Measurements from ENCODE around the gene POP5. TPM values are rescaled to one million over a fixed set of nuclear protein-coding genes. Genes with fewer than 3 reads are reported as not detected.
A peak's percentile ranks its signal among the peaks of the same experiment; 100 is the strongest.
"Not testable (repeated sequence)": the region's sequence is repeated elsewhere in the genome, so short reads cannot be mapped to it uniquely, and the experiment has no call there.

The POP5 gene
- total RNA-seq, 4 donors from 2014 or later: 15.6 to 28.1 (median 22.6) TPM

- Histone ChIP-seq H3K36me3 (no peaks in the 10 kb centered on the region), H3K4me1 (peaks cover 0 to 4% (median 0%) of the 10 kb centered on the region in 3 donors), H3K27ac (peak overlapping the region in 1 of 4 donors; percentile 11), H3K4me3 (no peak overlapping the region), H3K9me3 (no peaks in the 10 kb centered on the region), H3K27me3 (peaks cover 0 to 40% (median 0%) of the 10 kb centered on the region in 4 donors)
- TF ChIP-seq POLR2A (IDR thresholded peaks at IDR 0.05) (no peak), CTCF (IDR thresholded peaks at IDR 0.05) (no peak)
- intact Hi-C loops (cut with DNase I): no loop called here
- DNase-seq: no peak
- WGBS, 2 donors: 50 to 71% methylated on average over 1 of the region's 2 CpGs
Observed at GRCh38 chr12:120620624-120621023, 39.4 kb upstream of the POP5 start.

- no peaks in the 10 kb centered on the region for H3K9me3 ChIP-seq
- no peak for TF ChIP-seq POLR2A (IDR thresholded peaks at IDR 0.05)
- no peak for TF ChIP-seq CTCF (IDR thresholded peaks at IDR 0.05)
- H3K27me3 ChIP-seq: peaks cover 0 to 40% (median 0%) of the 10 kb centered on the region in 4 donors
- no peak overlapping the region for H3K27ac ChIP-seq
- WGBS, 2 donors: 32 to 35% methylated on average over 8 of the region's 8 CpGs
- no peaks in the 10 kb centered on the region for H3K36me3 ChIP-seq
- DNase-seq: no peak
- H3K4me1 ChIP-seq: peaks cover 0 to 4% (median 0%) of the 10 kb centered on the region in 3 donors
- intact Hi-C loops (cut with DNase I): no loop called here
- H3K4me3 ChIP-seq: no peak overlapping the region
Observed at GRCh38 chr12:120618954-120619615, 37.9 kb upstream of the POP5 start.

- DNase-seq: not testable (repeated sequence)
Observed at GRCh38 chr12:120617767-120618166, 36.6 kb upstream of the POP5 start.

GRCh38 chr12:120617193-120617592 lies 36.0 kb upstream of the POP5 start:
- H3K27ac ChIP-seq; H3K9me3 ChIP-seq; H3K4me1 ChIP-seq; H3K36me3 ChIP-seq; intact Hi-C loops (cut with DNase I); DNase-seq; H3K4me3 ChIP-seq: not testable (repeated sequence)
- 75 to 79% methylated on average over 3 of the region's 3 CpGs for WGBS, 2 donors
- H3K27me3 ChIP-seq: peaks cover 0 to 40% (median 0%) of the 10 kb centered on the region in 4 donors

More at GRCh38 chr12:120617767-120618166, 36.6 kb upstream of the POP5 start:
- intact Hi-C loops (cut with DNase I); H3K9me3 ChIP-seq; H3K36me3 ChIP-seq; H3K4me3 ChIP-seq; H3K27ac ChIP-seq; H3K4me1 ChIP-seq: not testable (repeated sequence)
- H3K27me3 ChIP-seq: peaks cover 0 to 40% (median 0%) of the 10 kb centered on the region in 4 donors
- 94 to 97% methylated on average over 4 of the region's 4 CpGs for whole genome bisulfite sequencing, 2 donors

- intact Hi-C loops (cut with DNase I): no loop called here
- no peaks in the 10 kb centered on the region for H3K9me3 ChIP-seq
- no peak for DNase-seq
- H3K4me1 ChIP-seq: no peaks in the 10 kb centered on the region
- H3K4me3 ChIP-seq: no peak overlapping the region
- H3K27ac ChIP-seq: no peak overlapping the region
- peaks cover 0 to 23% (median 0%) of the 10 kb centered on the region in 4 donors for H3K27me3 ChIP-seq
- no peak for TF ChIP-seq POLR2A (IDR thresholded peaks at IDR 0.05)
- no peak for TF ChIP-seq CTCF (IDR thresholded peaks at IDR 0.05)
- no peaks in the 10 kb centered on the region for H3K36me3 ChIP-seq
Observed at GRCh38 chr12:120614848-120615247, 33.6 kb upstream of the POP5 start.

GRCh38 chr12:120611534-120611933 lies 30.3 kb upstream of the POP5 start:
- H3K9me3 ChIP-seq; intact Hi-C loops (cut with DNase I); H3K4me1 ChIP-seq; H3K36me3 ChIP-seq; H3K4me3 ChIP-seq; H3K27me3 ChIP-seq; H3K27ac ChIP-seq; DNase-seq: not testable (repeated sequence)
- WGBS, 2 donors: 67 to 83% methylated on average over 1 of the region's 1 CpG

- Histone ChIP-seq H3K4me1 (no peaks in the 10 kb centered on the region), H3K27ac (no peak overlapping the region), H3K9me3 (no peaks in the 10 kb centered on the region), H3K27me3 (peaks cover 0 to 4% (median 0%) of the 10 kb centered on the region in 4 donors), H3K4me3 (no peak overlapping the region), H3K36me3 (no peaks in the 10 kb centered on the region)
- no peak for DNase-seq
- WGBS, 2 donors: 60 to 76% methylated on average over 4 of the region's 4 CpGs
- intact Hi-C loops (cut with DNase I): no loop called here
- no peak for TF ChIP-seq CTCF (IDR thresholded peaks at IDR 0.05)
- no peak for TF ChIP-seq POLR2A (IDR thresholded peaks at IDR 0.05)
Observed at GRCh38 chr12:120610560-120610959, 29.4 kb upstream of the POP5 start.

- intact Hi-C loops (cut with DNase I); H3K9me3 ChIP-seq; DNase-seq; H3K4me3 ChIP-seq; H3K27me3 ChIP-seq; H3K36me3 ChIP-seq; H3K27ac ChIP-seq: not testable (repeated sequence)
- 41 to 46% methylated on average over 5 of the region's 5 CpGs for WGBS, 2 donors
- peaks cover 0 to 13% (median 0%) of the 10 kb centered on the region in 3 donors for H3K4me1 ChIP-seq
Observed at GRCh38 chr12:120602416-120602815, 21.2 kb upstream of the POP5 start.
